NCI-H2081 (cell line): Measurements from ENCODE around the gene GADD45G.

ENCODE experiments used
- DNase-seq, 2 experiments: peaks; one replicate each; lab custom pipeline; 2025; lab: John Stamatoyannopoulos, UW

Gene GADD45G

GRCh38 chr9:89609426-89610006, 4.7 kb downstream of the GADD45G start:
- DNase-seq = no peak

GRCh38 chr9:89610391-89610925, 5.6 kb downstream of the GADD45G start:
- DNase-seq = no peak

GRCh38 chr9:89611425-89611824, 6.6 kb downstream of the GADD45G start:
- DNase-seq = no peak

- DNase-seq = no peak
These were observed 7.9 kb downstream of the GADD45G start for GRCh38 chr9:89612566-89613278.

GRCh38 chr9:89613912-89614892, 9.4 kb downstream of the GADD45G start:
- no peak for DNase-seq

- DNase-seq = no peak
These were observed 10.8 kb downstream of the GADD45G start for GRCh38 chr9:89615661-89616060.

- DNase-seq = no peak
These were observed 11.6 kb downstream of the GADD45G start for GRCh38 chr9:89616411-89616810.

GRCh38 chr9:89617978-89618377, 13.2 kb downstream of the GADD45G start:
- DNase-seq = no peak

- no peak for DNase-seq
These were observed 14.2 kb downstream of the GADD45G start for GRCh38 chr9:89619019-89619418.

GRCh38 chr9:89619424-89620138, 14.8 kb downstream of the GADD45G start:
- DNase-seq = no peak

- no peak for DNase-seq
These were observed 16.2 kb downstream of the GADD45G start for GRCh38 chr9:89621031-89621430.

GRCh38 chr9:89621676-89622075, 16.9 kb downstream of the GADD45G start:
- DNase-seq = no peak

GRCh38 chr9:89622933-89623861, 18.4 kb downstream of the GADD45G start:
- DNase-seq = peak; percentile 32 to 81

- peak; percentile 80 to 93 for DNase-seq
These were observed 19.2 kb downstream of the GADD45G start for GRCh38 chr9:89623925-89624420.

GRCh38 chr9:89625721-89626687, 21.2 kb downstream of the GADD45G start:
- no peak for DNase-seq

- DNase-seq = no peak
These were observed 22.0 kb downstream of the GADD45G start for GRCh38 chr9:89626741-89627265.

GRCh38 chr9:89628601-89629000, 23.8 kb downstream of the GADD45G start:
- no peak for DNase-seq

- no peak for DNase-seq
These were observed 24.5 kb downstream of the GADD45G start for GRCh38 chr9:89629081-89629976.
